Endothelial cell of umbilical vein (primary cell): Measurements from ENCODE around the gene PNPO. TPM values are rescaled to one million over a fixed set of nuclear protein-coding genes. Genes with fewer than 3 reads are reported as not detected.
A peak's percentile ranks its signal among the peaks of the same experiment; 100 is the strongest.

ENCODE experiments used
- BruUV-seq: library from RNA; stranded (reverse); fragments of 400-500 nt; replicated peaks from 2 replicates; lab custom pipeline; 2021; lab: Mats Ljungman, UMichigan
- CTCF ChIA-PET: fragments of 300-600, 350-600 bp; sonication (Branson Sonifier 250); formaldehyde crosslinking; loops from one replicate; lab custom pipeline; 2021; ENCODE audit warnings: antibody characterized with exemption, inconsistent platforms; lab: Charles Lee
- POLR2A ChIA-PET: fragments of 300-600, 350-600 bp; sonication (Branson Sonifier 250); formaldehyde crosslinking; loops from one replicate; lab custom pipeline; 2021; ENCODE audit warnings: antibody characterized with exemption, inconsistent platforms; lab: Charles Lee
- DNase-seq: peaks from one replicate; pipeline ENCODE4 v3.0.0-alpha.2; 2011; ENCODE audit warnings: low read depth, low spot score
- FAIRE-seq: peaks from 2 replicates; lab custom pipeline; 2011; peaks lifted over from hg19 to GRCh38; lab: Jason Lieb, UNC
- H2AFZ ChIP-seq: 2 replicates; pipeline ENCODE4 v1.6.0; 2012; ENCODE audit warnings: low read depth, low read length, control low read depth, inconsistent platforms
- H3K27ac ChIP-seq: 2 replicates; pipeline ENCODE4 v1.5.1; 2011; ENCODE audit warnings: low read depth, mild to moderate bottlenecking, control low read depth, low read length, moderate library complexity; ENCODE audit not compliant: insufficient read depth
- H3K27me3 ChIP-seq, 2 experiments: 2 replicates each; pipeline versions ENCODE4 v1.6.0 to v1.6.1; 2011; ENCODE audit warnings: low read length in 2 of 2, mixed read lengths in 1 of 2; ENCODE audit not compliant: control insufficient read depth in 2 of 2, insufficient read depth in 2 of 2
- H3K36me3 ChIP-seq, 2 experiments: 2 replicates in 1 of 2; 3 replicates in 1 of 2; pipeline ENCODE4 v1.5.1; 2011; ENCODE audit warnings: low read length in 2 of 2, mild to moderate bottlenecking in 1 of 2, moderate library complexity in 1 of 2; ENCODE audit not compliant: control insufficient read depth in 2 of 2, insufficient read depth in 2 of 2; ENCODE audit errors: extremely low read depth in 1 of 2
- H3K4me1 ChIP-seq: 3 replicates; pipeline ENCODE4 v1.5.1; 2011; ENCODE audit warnings: mild to moderate bottlenecking, low read length; ENCODE audit not compliant: control insufficient read depth, insufficient read depth; ENCODE audit errors: extremely low read depth
- H3K4me2 ChIP-seq: 2 replicates; pipeline ENCODE4 v1.6.1; 2011; ENCODE audit warnings: low read length, control low read depth, mixed read lengths; ENCODE audit not compliant: insufficient read depth
- H3K4me3 ChIP-seq, 3 experiments: fragments of 200-600 bp in 1 of 3; sonication (generic), shearing (Covaris generic) in 1 of 3; replicated peaks in 1 of 3; 2 replicates each; pipeline ENCODE4 v1.5.1; 2011 to 2016; ENCODE audit warnings: control low read depth in 3 of 3, low read length in 3 of 3, mild to moderate bottlenecking in 2 of 3, inconsistent platforms in 1 of 3, low read depth in 1 of 3, moderate library complexity in 1 of 3; ENCODE audit not compliant: insufficient read depth in 1 of 3
- H3K79me2 ChIP-seq: 2 replicates; pipeline ENCODE4 v1.6.0; 2012; ENCODE audit warnings: low read length, inconsistent platforms; ENCODE audit not compliant: control insufficient read depth, insufficient read depth
- H3K9ac ChIP-seq: replicated peaks from 2 replicates; pipeline ENCODE3; 2011; ENCODE audit warnings: low read length, control low read depth; ENCODE audit not compliant: insufficient read depth; ENCODE audit errors: extremely low read depth
- H3K9me1 ChIP-seq: replicated peaks from 3 replicates; pipeline ENCODE4 v1.6.0; 2011; ENCODE audit warnings: mild to moderate bottlenecking, low read length; ENCODE audit not compliant: control insufficient read depth, insufficient read depth; ENCODE audit errors: extremely low read depth
- H3K9me3 ChIP-seq: replicated peaks from 2 replicates; pipeline ENCODE4 v1.5.1; 2012; ENCODE audit warnings: low read length, inconsistent platforms; ENCODE audit not compliant: control insufficient read depth, insufficient read depth
- H4K20me1 ChIP-seq: replicated peaks from 2 replicates; pipeline ENCODE3; 2011; ENCODE audit warnings: mild to moderate bottlenecking, low read length; ENCODE audit not compliant: control insufficient read depth, insufficient read depth; ENCODE audit errors: extremely low read depth
- JUN ChIP-seq: IDR thresholded peaks from 2 replicates; pipeline ENCODE4 v1.6.1; 2011; ENCODE audit warnings: borderline replicate concordance, low read depth; ENCODE audit not compliant: insufficient read length, insufficient read depth
- MYC ChIP-seq: IDR thresholded peaks from one replicate; pipeline ENCODE4 v1.6.1; 2011; ENCODE audit warnings: mild to moderate bottlenecking, low read depth, low read length
- POLR2AphosphoS5 ChIP-seq: IDR thresholded peaks from 2 replicates; pipeline ENCODE4 v1.6.1; 2012; ENCODE audit warnings: low read depth, mild to moderate bottlenecking, control low read depth, low read length, moderate library complexity; ENCODE audit not compliant: insufficient read depth
- dilution Hi-C: fragments of 300-500 bp; cut with MboI; formaldehyde crosslinking; loops from one replicate; pipeline ENCODE4 v1.15.0; 2019; ENCODE audit warnings: low sequenced_read_pairs; ENCODE audit not compliant: extremely low pct_ligation_motif_present
- intact Hi-C: fragments of 100-400 bp; cut with micrococcal nuclease; formaldehyde crosslinking; loops from one replicate; pipeline ENCODE4 v1.10.0; 2022
- polyA plus RNA-seq, 4 experiments: library from polyadenylated mRNA; depleted of rRNA in 3 of 4; stranded (reverse) in 3 of 4; unstranded in 1 of 4; fragments of >200 nt; gene quantifications; 2 replicates each; pipeline versions ENCODE4 v1.2.1 to v1.2.3, GENCODE V29; 2011 to 2012; ENCODE audit warnings: missing spikeins in 1 of 4
- total RNA-seq: library from RNA; stranded (reverse); gene quantifications from 2 replicates; pipeline ENCODE4 v1.2.3, GENCODE V29; 2021
- TF ChIP-seq, protein P1 (sequence below): IDR thresholded peaks from 2 replicates; pipeline ENCODE4 v1.6.1; 2011; ENCODE audit not compliant: insufficient read depth, insufficient read length
- TF ChIP-seq, protein P2 (sequence below), 2 donors: IDR thresholded peaks; 1 replicate in 1 of 2; 2 replicates in 1 of 2; pipeline ENCODE4 v1.5.1; 2011; ENCODE audit warnings: low read length in 2 of 2, mild to moderate bottlenecking in 2 of 2, moderate library complexity in 2 of 2, control low read depth in 1 of 2, inconsistent platforms in 1 of 2, low read depth in 1 of 2; ENCODE audit not compliant: insufficient read depth in 1 of 2; ENCODE audit errors: extremely low read depth in 1 of 2

PNPO gene
- total and polyA plus RNA-seq, 2 donors (not counting 3 experiments of a cell fraction or from before 2014, with no cell fraction given): 19.7 to 22.0 TPM

GRCh38 chr17:47927821-47928400 is 13.5 kb upstream of the PNPO start:
- Histone ChIP-seq H3K4me2 (no peak overlapping the region), H3K27ac (no peak overlapping the region), H3K4me3 (no peak overlapping the region), H2AFZ (no peak overlapping the region), H3K27me3 (no peaks in the 10 kb centered on the region), H3K9me1 (no peaks in the 10 kb centered on the region), H3K9me3 (no peaks in the 10 kb centered on the region), H3K9ac (no peak overlapping the region), H3K4me1 (no peaks in the 10 kb centered on the region), H4K20me1 (no peaks in the 10 kb centered on the region), H3K36me3 (peaks cover 0 to 31% of the 10 kb centered on the region in 2 experiments), H3K79me2 (no peaks in the 10 kb centered on the region)
- DNase-seq (no peak), FAIRE-seq (no peak)
- intact Hi-C loops: no loop called here
- no peak for TF ChIP-seq MYC
- no peak for TF ChIP-seq POLR2AphosphoS5
- TF ChIP-seq JUN: no peak
- BruUV-seq: no TSS peak
- dilution Hi-C loops: no loop called here
- ChIA-PET POLR2A (no interaction called here), CTCF (interaction anchor here (1.5 kb wide), 1 partner anchor 19 kb away, joined by 4 read pairs; no protein-coding TSS in a partner anchor)

DNA sequence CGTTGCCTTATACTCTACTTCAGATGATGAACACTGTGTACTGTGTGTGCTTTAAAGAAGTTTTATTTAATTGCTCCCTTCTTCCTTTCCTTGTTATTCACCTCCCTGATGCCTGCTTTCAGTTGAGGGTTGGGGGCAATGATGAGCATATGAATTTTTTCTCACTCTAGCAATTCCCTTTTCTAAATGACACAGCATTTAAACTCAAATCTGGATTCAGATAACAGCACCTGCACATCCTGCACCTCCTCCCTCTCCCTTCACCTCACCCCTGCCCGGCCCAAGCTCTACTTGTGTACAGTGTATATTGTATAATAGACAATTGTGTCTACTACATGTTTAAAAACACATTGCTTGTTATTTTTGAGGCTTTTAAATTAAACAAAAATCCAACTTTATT is 13.0 kb upstream of the PNPO start:
- intact Hi-C loops: no loop called here
- Histone ChIP-seq H3K9ac (no peak overlapping the region), H3K9me1 (no peaks in the 10 kb centered on the region), H3K4me2 (no peak overlapping the region), H3K9me3 (no peaks in the 10 kb centered on the region), H3K4me1 (no peaks in the 10 kb centered on the region), H3K27me3 (no peaks in the 10 kb centered on the region), H3K4me3 (no peak overlapping the region), H3K79me2 (no peaks in the 10 kb centered on the region), H3K36me3 (peaks cover 0 to 26% of the 10 kb centered on the region in 2 experiments), H3K27ac (no peak overlapping the region), H4K20me1 (no peaks in the 10 kb centered on the region), H2AFZ (no peak overlapping the region)
- no peak for TF ChIP-seq JUN
- TF ChIP-seq, protein P1, sequence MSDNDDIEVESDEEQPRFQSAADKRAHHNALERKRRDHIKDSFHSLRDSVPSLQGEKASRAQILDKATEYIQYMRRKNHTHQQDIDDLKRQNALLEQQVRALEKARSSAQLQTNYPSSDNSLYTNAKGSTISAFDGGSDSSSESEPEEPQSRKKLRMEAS: no peak
- TF ChIP-seq POLR2AphosphoS5: no peak
- TF ChIP-seq, protein P2, sequence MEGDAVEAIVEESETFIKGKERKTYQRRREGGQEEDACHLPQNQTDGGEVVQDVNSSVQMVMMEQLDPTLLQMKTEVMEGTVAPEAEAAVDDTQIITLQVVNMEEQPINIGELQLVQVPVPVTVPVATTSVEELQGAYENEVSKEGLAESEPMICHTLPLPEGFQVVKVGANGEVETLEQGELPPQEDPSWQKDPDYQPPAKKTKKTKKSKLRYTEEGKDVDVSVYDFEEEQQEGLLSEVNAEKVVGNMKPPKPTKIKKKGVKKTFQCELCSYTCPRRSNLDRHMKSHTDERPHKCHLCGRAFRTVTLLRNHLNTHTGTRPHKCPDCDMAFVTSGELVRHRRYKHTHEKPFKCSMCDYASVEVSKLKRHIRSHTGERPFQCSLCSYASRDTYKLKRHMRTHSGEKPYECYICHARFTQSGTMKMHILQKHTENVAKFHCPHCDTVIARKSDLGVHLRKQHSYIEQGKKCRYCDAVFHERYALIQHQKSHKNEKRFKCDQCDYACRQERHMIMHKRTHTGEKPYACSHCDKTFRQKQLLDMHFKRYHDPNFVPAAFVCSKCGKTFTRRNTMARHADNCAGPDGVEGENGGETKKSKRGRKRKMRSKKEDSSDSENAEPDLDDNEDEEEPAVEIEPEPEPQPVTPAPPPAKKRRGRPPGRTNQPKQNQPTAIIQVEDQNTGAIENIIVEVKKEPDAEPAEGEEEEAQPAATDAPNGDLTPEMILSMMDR (IDR thresholded peaks at IDR 0.05; ENCODE audit: extremely low read depth in 1 of 2, insufficient read depth in 1 of 2, low read depth in 1 of 2, low read length in 2 of 2): no peak
- CTCF ChIA-PET: interaction anchor here (1.5 to 2.0 kb wide), 2 partner anchors 18 to 20 kb away, joined by 4 to 7 read pairs; no protein-coding TSS in a partner anchor
- dilution Hi-C loops: no loop called here
- DNase-seq: no peak
- TSS peak; percentile 70 for BruUV-seq
- POLR2A ChIA-PET: no interaction called here
- no peak for FAIRE-seq
